HUES48 (cell line): ENCODE measurements around the gene MIER2.

Experiments
- H3K27ac ChIP-seq: one replicate; pipeline ENCODE4 v1.7.0; 2013; ENCODE audit warnings: low read depth, low read length, inconsistent platforms
- H3K27me3 ChIP-seq: 2 replicates; pipeline ENCODE4 v1.6.1; 2013; ENCODE audit warnings: mild to moderate bottlenecking, low read length; ENCODE audit not compliant: control insufficient read depth, insufficient read depth
- H3K36me3 ChIP-seq: 2 replicates; pipeline ENCODE4 v1.6.1; 2013; ENCODE audit warnings: low read length; ENCODE audit not compliant: control insufficient read depth, insufficient read depth
- H3K4me1 ChIP-seq: 2 replicates; pipeline ENCODE4 v1.6.1; 2013; ENCODE audit warnings: mild to moderate bottlenecking, low read length; ENCODE audit not compliant: control insufficient read depth, insufficient read depth
- H3K4me3 ChIP-seq: 2 replicates; pipeline ENCODE4 v1.5.1; 2013; ENCODE audit warnings: mild to moderate bottlenecking, low read depth, low read length
- H3K9ac ChIP-seq: 2 replicates; pipeline ENCODE4 v1.6.1; 2013; ENCODE audit warnings: mild to moderate bottlenecking, low read depth, low read length, moderate library complexity
- H3K9me3 ChIP-seq: 2 replicates; pipeline ENCODE4 v1.6.1; 2013; ENCODE audit warnings: low read length; ENCODE audit not compliant: control insufficient read depth, insufficient read depth

Gene MIER2

DNA sequence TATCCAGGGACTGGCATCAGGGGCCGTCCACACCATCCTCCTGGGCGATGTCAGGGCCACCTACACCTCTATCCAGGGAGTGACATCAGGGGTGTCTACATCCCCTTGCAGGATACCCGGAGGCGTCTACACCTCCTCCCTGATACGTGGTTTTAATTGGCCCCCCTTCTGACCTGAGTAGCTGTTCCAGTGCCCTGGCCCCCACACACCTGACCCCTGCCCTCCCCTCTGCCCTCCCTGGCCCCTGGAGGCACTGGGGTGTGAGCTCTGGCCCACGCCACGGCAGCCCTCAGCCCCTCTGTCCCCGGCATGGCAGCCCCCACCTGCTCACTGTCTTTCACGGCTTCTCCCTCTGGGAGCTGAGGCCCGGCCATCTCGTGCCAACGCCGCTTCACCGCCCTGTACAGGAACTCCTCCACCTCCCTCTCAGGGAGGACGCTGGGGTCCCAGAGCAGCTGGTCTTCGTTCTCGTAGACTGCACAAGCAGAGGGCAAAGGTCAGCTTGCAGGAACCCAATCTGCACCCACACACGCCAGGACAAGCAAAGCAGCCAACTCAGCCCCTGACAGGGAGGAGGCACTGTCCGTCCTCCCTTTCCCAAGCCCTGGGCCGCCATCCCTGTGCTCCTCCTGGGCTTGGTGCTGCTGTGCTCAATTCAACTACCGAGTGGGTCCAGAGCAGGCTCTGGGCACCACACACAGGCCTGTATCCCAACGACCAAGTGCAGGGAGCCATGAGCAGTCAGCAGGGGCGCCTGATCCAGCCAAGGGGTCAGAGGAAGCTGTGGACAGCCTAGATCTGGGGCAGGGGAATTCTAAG is 31.2 kb downstream of the MIER2 start:
- Histone ChIP-seq H3K9me3 (no peaks in the 10 kb centered on the region), H3K9ac (no peak overlapping the region), H3K36me3 (peaks cover 70% of the 10 kb centered on the region), H3K27ac (no peak overlapping the region), H3K27me3 (no peaks in the 10 kb centered on the region), H3K4me3 (no peak overlapping the region), H3K4me1 (no peaks in the 10 kb centered on the region)

DNA sequence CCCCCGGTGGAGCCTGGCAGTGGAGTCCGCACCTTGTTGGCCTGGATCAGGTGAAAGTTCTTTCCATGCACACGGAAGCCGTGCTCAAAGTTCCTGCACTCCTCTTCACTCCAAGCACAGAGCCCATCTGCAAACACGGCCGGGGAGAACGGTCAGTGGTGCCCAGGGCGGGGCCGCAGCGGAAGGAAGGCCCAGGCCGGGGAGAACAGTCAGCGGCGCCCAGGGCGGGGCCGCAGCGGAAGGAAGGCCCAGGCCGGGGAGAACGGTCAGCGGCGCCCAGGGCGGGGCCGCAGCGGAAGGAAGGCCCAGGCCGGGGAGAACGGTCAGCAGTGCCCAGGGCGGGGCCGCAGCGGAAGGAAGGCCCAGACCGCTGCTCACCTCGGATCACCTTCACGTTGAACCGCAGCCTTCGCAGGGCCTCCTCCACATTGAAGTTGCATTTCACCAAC is 32.8 kb downstream of the MIER2 start:
- Histone ChIP-seq H3K27ac (no peak overlapping the region), H3K36me3 (peaks cover 77% of the 10 kb centered on the region), H3K9ac (no peak overlapping the region), H3K9me3 (no peaks in the 10 kb centered on the region), H3K4me1 (no peaks in the 10 kb centered on the region), H3K27me3 (no peaks in the 10 kb centered on the region), H3K4me3 (no peak overlapping the region)

DNA sequence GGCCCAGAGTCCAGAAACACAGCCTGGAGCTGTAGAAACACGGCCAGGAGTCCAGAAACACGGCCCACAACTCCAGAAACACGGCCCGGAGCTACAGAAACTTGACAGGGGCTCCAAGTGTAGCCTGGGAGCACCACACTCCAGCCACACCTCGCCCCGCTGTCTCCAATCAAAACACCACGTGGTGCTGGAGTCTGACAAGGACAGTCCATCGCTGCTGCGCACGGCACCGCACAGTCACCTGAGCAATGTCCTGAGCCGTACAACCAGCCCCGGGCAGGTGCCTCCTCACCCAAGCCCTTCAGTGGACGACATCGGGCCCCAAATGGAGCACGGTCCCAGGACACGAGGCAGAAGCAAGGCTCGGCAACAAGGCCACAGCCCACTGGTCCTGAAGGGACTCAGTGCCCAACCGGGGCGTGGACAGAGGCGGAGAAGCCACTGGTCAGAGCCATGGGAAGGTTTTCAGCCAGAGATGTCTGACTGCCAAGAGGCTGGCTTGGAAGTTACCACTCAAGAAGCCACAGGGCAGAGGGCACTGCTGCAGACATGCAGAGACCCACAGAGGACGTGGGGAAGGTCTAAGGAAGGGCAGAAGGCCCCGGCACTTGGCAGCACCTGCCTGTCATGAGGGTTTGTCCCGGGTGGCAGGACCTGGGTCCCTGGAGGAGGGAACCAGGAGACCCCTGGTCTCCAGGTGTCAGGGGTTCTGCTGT is 33.7 kb downstream of the MIER2 start:
- Histone ChIP-seq H3K36me3 (peaks cover 79% of the 10 kb centered on the region), H3K4me1 (no peaks in the 10 kb centered on the region), H3K27me3 (no peaks in the 10 kb centered on the region), H3K27ac (no peak overlapping the region), H3K4me3 (no peak overlapping the region), H3K9ac (no peak overlapping the region), H3K9me3 (no peaks in the 10 kb centered on the region)

DNA sequence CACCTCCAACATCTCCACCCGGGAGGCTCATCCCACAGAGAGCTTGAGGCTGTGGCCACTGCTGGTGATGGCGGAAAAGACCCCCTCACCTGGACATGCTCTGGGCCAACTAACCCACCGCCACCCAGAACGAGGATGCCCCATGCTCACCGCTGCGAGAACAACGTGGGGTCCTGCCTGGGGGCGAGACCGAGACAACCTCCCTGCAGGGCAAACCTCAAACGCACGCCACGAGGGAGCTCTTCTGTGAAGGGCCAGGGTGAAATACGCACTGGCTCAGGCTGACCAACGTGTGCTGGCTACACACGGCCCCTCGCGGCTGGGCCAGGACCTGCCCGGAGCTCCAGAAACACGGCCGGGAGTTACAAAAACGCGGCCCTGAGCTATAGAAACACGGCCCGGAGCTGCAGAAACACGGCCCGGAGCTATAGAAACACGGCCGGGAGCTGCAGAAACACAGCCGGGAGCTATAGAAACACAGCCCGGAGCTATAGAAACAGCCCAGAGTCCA is 34.4 kb downstream of the MIER2 start:
- Histone ChIP-seq H3K4me3 (no peak overlapping the region), H3K36me3 (peaks cover 79% of the 10 kb centered on the region), H3K27ac (no peak overlapping the region), H3K9ac (no peak overlapping the region), H3K9me3 (no peaks in the 10 kb centered on the region), H3K27me3 (no peaks in the 10 kb centered on the region), H3K4me1 (no peaks in the 10 kb centered on the region)

DNA sequence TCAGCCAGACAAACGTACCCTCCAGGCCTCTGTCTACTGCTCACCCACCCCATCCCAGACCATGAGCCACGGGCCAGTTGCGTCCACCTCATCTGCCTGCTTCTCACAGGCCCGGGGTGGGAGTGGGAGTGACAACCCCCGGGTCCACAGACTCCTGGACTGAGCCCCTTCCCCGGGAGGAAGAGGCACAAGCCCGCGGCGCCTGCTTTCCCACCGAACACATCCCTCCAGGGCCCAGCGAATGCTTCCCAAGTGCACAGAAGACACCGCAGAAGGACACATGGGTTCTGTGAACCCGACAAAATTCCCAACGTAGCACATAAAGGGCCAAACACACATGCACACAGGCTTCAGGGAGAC is 35.4 kb downstream of the MIER2 start:
- Histone ChIP-seq H3K4me1 (no peaks in the 10 kb centered on the region), H3K36me3 (peaks cover 82% of the 10 kb centered on the region), H3K27ac (no peak overlapping the region), H3K27me3 (no peaks in the 10 kb centered on the region), H3K4me3 (no peak overlapping the region), H3K9ac (no peak overlapping the region), H3K9me3 (no peaks in the 10 kb centered on the region)

DNA sequence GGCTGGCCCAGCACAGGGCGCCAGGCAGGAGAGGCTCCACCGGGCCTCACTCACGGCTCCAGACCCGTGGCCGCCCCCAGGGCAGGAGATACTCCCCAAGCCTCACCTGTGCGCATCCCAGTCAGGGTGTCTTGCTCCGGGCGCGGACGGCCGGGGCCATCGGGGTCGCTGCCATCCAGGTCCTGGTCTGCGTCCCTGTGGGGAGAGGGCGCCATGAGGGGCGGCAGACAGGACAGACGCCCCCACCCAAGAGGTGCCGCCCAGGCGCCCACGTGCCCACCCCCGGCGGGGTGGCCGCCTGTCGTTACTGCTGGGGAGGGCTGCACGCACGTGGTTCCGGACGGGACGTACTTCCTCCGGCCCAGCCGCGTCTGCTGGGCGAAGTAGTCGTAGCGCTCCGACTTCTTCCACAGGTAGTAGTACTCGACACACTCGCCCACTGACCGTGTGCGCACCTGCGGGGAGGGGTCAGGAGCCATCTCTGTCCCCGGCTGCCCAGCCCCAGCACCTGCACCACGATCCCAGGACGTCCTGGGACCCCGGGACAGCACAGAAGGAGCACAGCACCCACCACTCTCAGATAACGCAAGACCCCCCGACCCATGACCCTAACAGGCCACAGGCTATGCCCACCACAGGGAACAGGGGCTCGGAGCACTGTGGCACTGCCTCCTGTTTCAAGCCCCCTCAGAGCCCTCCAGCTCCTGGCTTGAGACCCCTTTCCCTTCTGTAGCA is 36.0 kb downstream of the MIER2 start:
- Histone ChIP-seq H3K27ac (no peak overlapping the region), H3K4me3 (no peak overlapping the region), H3K9ac (no peak overlapping the region), H3K4me1 (no peaks in the 10 kb centered on the region), H3K9me3 (no peaks in the 10 kb centered on the region), H3K36me3 (peaks cover 77% of the 10 kb centered on the region), H3K27me3 (no peaks in the 10 kb centered on the region)

DNA sequence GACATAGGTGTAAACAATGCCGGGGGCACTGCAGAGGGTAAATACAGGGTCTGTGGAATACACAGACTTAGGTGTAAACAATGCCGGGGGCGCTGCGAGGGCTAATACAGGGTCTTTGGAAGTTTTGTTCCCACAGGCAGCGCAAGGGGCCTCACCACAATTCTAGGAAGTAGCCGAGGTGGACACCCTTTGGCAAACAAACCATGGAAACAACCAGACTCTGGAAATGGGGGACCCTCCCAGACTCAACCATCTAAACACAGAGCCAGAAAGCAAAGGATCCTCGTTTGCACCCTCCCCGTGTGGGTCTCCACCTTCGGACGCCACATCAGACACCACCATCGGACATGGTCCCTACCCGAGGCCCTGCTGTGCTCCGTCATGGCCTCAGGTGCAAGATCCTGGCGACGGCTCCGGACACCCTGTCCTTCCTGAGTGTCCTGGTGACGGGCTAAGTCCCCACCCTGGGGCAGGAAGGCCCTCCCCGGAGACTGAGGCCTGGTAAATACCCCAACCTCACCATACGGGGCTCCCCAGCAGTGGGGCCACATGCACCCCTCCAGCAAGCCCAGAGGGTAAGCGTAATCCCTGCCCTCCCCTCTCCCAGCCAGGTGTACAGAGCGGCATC is 36.7 kb downstream of the MIER2 start:
- Histone ChIP-seq H3K9ac (no peak overlapping the region), H3K27me3 (no peaks in the 10 kb centered on the region), H3K27ac (no peak overlapping the region), H3K4me1 (no peaks in the 10 kb centered on the region), H3K4me3 (no peak overlapping the region), H3K9me3 (no peaks in the 10 kb centered on the region), H3K36me3 (peaks cover 70% of the 10 kb centered on the region)

DNA sequence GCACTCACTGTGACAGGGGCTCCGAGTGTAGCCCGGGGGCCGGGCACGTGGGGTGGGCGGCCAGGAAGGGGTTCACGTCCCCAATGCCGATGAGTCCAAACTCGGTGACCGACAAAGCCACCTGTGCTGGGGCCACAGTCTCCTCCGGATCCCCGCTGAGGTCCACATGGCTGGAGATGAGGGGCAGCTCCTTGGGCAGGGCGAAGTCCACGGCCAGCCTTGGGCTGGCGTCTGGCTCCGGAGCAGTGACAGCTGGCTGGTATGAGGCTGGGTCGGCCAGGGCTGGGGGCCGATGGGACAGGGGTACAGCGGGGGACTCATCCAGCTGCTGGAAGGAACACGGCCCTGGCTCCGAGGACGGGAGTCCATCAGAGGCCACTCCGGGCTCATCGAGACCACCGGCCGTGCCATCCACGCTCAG is 37.5 kb downstream of the MIER2 start:
- Histone ChIP-seq H3K9me3 (no peaks in the 10 kb centered on the region), H3K4me1 (no peaks in the 10 kb centered on the region), H3K27me3 (no peaks in the 10 kb centered on the region), H3K4me3 (no peak overlapping the region), H3K36me3 (peaks cover 71% of the 10 kb centered on the region), H3K9ac (no peak overlapping the region), H3K27ac (no peak overlapping the region)

DNA sequence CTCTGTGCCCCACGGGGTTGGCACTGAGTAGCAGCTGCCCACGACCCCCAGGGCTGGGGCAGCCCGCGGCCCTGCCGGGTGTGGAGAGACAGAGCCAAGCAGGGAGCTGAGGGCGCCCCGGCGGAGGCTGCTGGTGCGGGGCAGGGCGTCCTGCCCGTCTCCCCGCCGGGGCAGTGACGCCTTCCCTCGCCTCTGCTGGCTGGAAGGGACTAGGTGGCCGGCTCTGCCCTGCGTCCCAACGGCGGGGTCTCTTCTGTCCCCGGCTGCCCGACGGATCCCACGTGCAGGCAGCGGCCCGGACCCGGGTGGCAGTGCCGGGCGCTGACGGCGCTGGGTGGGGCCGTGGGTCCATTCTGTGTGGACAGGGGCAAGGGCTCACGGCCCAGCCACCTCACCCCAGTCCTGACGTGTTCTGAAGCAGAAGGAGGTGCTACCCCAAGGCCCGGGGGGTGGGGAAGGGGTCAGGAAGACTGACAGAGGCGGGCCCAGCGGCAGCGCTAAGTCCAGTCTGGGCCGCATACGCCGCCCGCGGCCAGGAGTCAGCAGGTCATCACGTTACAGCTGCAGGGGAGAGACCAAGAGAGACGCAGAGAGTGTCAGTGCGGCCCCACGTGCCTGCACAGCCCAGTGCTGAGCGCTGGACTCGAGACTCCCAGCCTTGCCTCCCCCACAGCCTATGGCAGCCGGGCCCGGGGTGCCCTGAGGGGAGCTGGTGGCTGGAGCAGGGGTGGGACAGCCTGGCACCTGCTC is 38.3 kb downstream of the MIER2 start:
- Histone ChIP-seq H3K4me1 (no peaks in the 10 kb centered on the region), H3K27ac (no peak overlapping the region), H3K9me3 (no peaks in the 10 kb centered on the region), H3K36me3 (peaks cover 68% of the 10 kb centered on the region), H3K4me3 (no peak overlapping the region), H3K9ac (no peak overlapping the region), H3K27me3 (no peaks in the 10 kb centered on the region)
